Measurements from ENCODE around the gene TBC1D10A. TPM values are rescaled to one million over a fixed set of nuclear protein-coding genes. Genes with fewer than 3 reads are reported as not detected.
A peak's percentile ranks its signal among the peaks of the same experiment; 100 is the strongest.

Gene TBC1D10A
- total and polyA plus RNA-seq, 9 donors: 6.2 to 11.3 (median 8.4) TPM

- Histone ChIP-seq H3K27me3 (ENCODE audit: control insufficient read depth, insufficient read depth, low read length) (peaks cover 53% of the 10 kb centered on the region), H3K4me1 (ENCODE audit: control insufficient read depth, insufficient read depth, low read length) (peaks cover 54% of the 10 kb centered on the region), H3K27ac (ENCODE audit: low read length) (no peak overlapping the region), H3K4me3 (ENCODE audit: low read length) (no peak overlapping the region), H3K36me3 (ENCODE audit: control insufficient read depth, insufficient read depth, low read length) (no peaks in the 10 kb centered on the region), H3K9me3 (replicated peaks; ENCODE audit: control insufficient read depth, low read depth, low read length) (no peaks in the 10 kb centered on the region)
- no peak for DNase-seq
- 80% methylated on average over 12 of the region's 12 CpGs for WGBS (ENCODE audit: insufficient coverage)
These were observed 78.8 kb downstream of the TBC1D10A start for GRCh38 chr22:30247974-30248373.

- H3K9me3 ChIP-seq (replicated peaks; ENCODE audit: control insufficient read depth, low read depth, low read length): no peaks in the 10 kb centered on the region
- H3K4me1 ChIP-seq (ENCODE audit: control insufficient read depth, insufficient read depth, low read length): peaks cover 50% of the 10 kb centered on the region
- DNase-seq: no peak
- H3K27me3 ChIP-seq (ENCODE audit: control insufficient read depth, insufficient read depth, low read length): peaks cover 55% of the 10 kb centered on the region
- H3K36me3 ChIP-seq (ENCODE audit: control insufficient read depth, insufficient read depth, low read length): no peaks in the 10 kb centered on the region
- H3K27ac ChIP-seq (ENCODE audit: low read length): no peak overlapping the region
- WGBS (ENCODE audit: insufficient coverage): 89% methylated on average over 8 of the region's 11 CpGs
- no peak overlapping the region for H3K4me3 ChIP-seq (ENCODE audit: low read length)
These were observed 79.2 kb downstream of the TBC1D10A start for GRCh38 chr22:30247561-30247960.

- H3K27me3 ChIP-seq (ENCODE audit: control insufficient read depth, insufficient read depth, low read length): peaks cover 55% of the 10 kb centered on the region
- no peak for DNase-seq
- H3K4me3 ChIP-seq (ENCODE audit: low read length): no peak overlapping the region
- no peaks in the 10 kb centered on the region for H3K36me3 ChIP-seq (ENCODE audit: control insufficient read depth, insufficient read depth, low read length)
- 22% methylated on average over 14 of the region's 15 CpGs for WGBS (ENCODE audit: insufficient coverage)
- peaks cover 46% of the 10 kb centered on the region for H3K4me1 ChIP-seq (ENCODE audit: control insufficient read depth, insufficient read depth, low read length)
- no peak overlapping the region for H3K27ac ChIP-seq (ENCODE audit: low read length)
- H3K9me3 ChIP-seq (replicated peaks; ENCODE audit: control insufficient read depth, low read depth, low read length): no peaks in the 10 kb centered on the region
These were observed 79.8 kb downstream of the TBC1D10A start for GRCh38 chr22:30246814-30247376.

GRCh38 chr22:30245985-30246813, 80.5 kb downstream of the TBC1D10A start, which contains the start of gene LIF:
TSS of gene LIF (minus strand) at chr22:30246759. CDS start at chr22:30246695, 64 bp downstream.
- Histone ChIP-seq H3K9me3 (replicated peaks; ENCODE audit: control insufficient read depth, low read depth, low read length) (no peaks in the 10 kb centered on the region), H3K27me3 (ENCODE audit: control insufficient read depth, insufficient read depth, low read length) (peaks cover 55% of the 10 kb centered on the region), H3K4me1 (ENCODE audit: control insufficient read depth, insufficient read depth, low read length) (peaks cover 47% of the 10 kb centered on the region), H3K36me3 (ENCODE audit: control insufficient read depth, insufficient read depth, low read length) (no peaks in the 10 kb centered on the region), H3K4me3 (ENCODE audit: low read length) (peak within 1 kb of the TSS; percentile 39), H3K27ac (ENCODE audit: low read length) (no peak within 1 kb of the TSS)
- WGBS (ENCODE audit: insufficient coverage): 2% methylated on average over 42 of the region's 64 CpGs
- DNase-seq: peak; percentile 78

GRCh38 chr22:30245181-30245984, 81.4 kb downstream of the TBC1D10A start:
- Histone ChIP-seq H3K27ac (ENCODE audit: low read length) (no peak overlapping the region), H3K4me1 (ENCODE audit: control insufficient read depth, insufficient read depth, low read length) (peaks cover 49% of the 10 kb centered on the region), H3K36me3 (ENCODE audit: control insufficient read depth, insufficient read depth, low read length) (no peaks in the 10 kb centered on the region), H3K9me3 (replicated peaks; ENCODE audit: control insufficient read depth, low read depth, low read length) (no peaks in the 10 kb centered on the region), H3K27me3 (ENCODE audit: control insufficient read depth, insufficient read depth, low read length) (peaks cover 58% of the 10 kb centered on the region), H3K4me3 (ENCODE audit: low read length) (no peak overlapping the region)
- WGBS (ENCODE audit: insufficient coverage): 63% methylated on average over 4 of the region's 15 CpGs
- no peak for DNase-seq

- H3K27me3 ChIP-seq (ENCODE audit: control insufficient read depth, insufficient read depth, low read length): peaks cover 56% of the 10 kb centered on the region
- H3K36me3 ChIP-seq (ENCODE audit: control insufficient read depth, insufficient read depth, low read length): no peaks in the 10 kb centered on the region
- H3K4me1 ChIP-seq (ENCODE audit: control insufficient read depth, insufficient read depth, low read length): peaks cover 55% of the 10 kb centered on the region
- H3K27ac ChIP-seq (ENCODE audit: low read length): no peak overlapping the region
- DNase-seq: no peak
- H3K4me3 ChIP-seq (ENCODE audit: low read length): no peak overlapping the region
- 93% methylated on average over 5 of the region's 5 CpGs for WGBS (ENCODE audit: insufficient coverage)
- no peaks in the 10 kb centered on the region for H3K9me3 ChIP-seq (replicated peaks; ENCODE audit: control insufficient read depth, low read depth, low read length)
These were observed 82.1 kb downstream of the TBC1D10A start for GRCh38 chr22:30244641-30245040.

GRCh38 chr22:30244066-30244465, 82.7 kb downstream of the TBC1D10A start:
- WGBS (ENCODE audit: insufficient coverage): 80% methylated on average over 3 of the region's 10 CpGs

GRCh38 chr22:30243661-30244060, 83.1 kb downstream of the TBC1D10A start:
- H3K4me1 ChIP-seq (ENCODE audit: control insufficient read depth, insufficient read depth, low read length): peaks cover 55% of the 10 kb centered on the region
- peaks cover 57% of the 10 kb centered on the region for H3K27me3 ChIP-seq (ENCODE audit: control insufficient read depth, insufficient read depth, low read length)
- DNase-seq: no peak
- 93% methylated on average over 17 of the region's 22 CpGs for WGBS (ENCODE audit: insufficient coverage)
- H3K4me3 ChIP-seq (ENCODE audit: low read length): no peak overlapping the region
- no peak overlapping the region for H3K27ac ChIP-seq (ENCODE audit: low read length)
- H3K36me3 ChIP-seq (ENCODE audit: control insufficient read depth, insufficient read depth, low read length): no peaks in the 10 kb centered on the region
- H3K9me3 ChIP-seq (replicated peaks; ENCODE audit: control insufficient read depth, low read depth, low read length): no peaks in the 10 kb centered on the region

More at GRCh38 chr22:30244066-30244465, 82.7 kb downstream of the TBC1D10A start:
- Histone ChIP-seq H3K4me3 (ENCODE audit: low read length) (no peak overlapping the region), H3K4me1 (ENCODE audit: control insufficient read depth, insufficient read depth, low read length) (peaks cover 55% of the 10 kb centered on the region), H3K27me3 (ENCODE audit: control insufficient read depth, insufficient read depth, low read length) (peaks cover 57% of the 10 kb centered on the region), H3K9me3 (replicated peaks; ENCODE audit: control insufficient read depth, low read depth, low read length) (no peaks in the 10 kb centered on the region), H3K27ac (ENCODE audit: low read length) (no peak overlapping the region), H3K36me3 (ENCODE audit: control insufficient read depth, insufficient read depth, low read length) (no peaks in the 10 kb centered on the region)
- DNase-seq: no peak

Measured in muscle of leg (tissue), 11 donors.